Spleen (tissue), 7 donors: ENCODE measurements around the gene RPUSD1.

Experiments used
- CTCF ChIP-seq, 11 experiments: fragments of 200-600 bp in 7 of 11; fragments of 450-650 bp in 4 of 11; sonication (generic) in 4 of 11; IDR thresholded peaks in 8 of 11; conservative IDR thresholded peaks in 3 of 11; 1 replicate in 7 of 11; 2 replicates in 4 of 11; pipeline versions ENCODE4 v1.4.0 to v1.8.0; 2016 to 2021; ENCODE audit warnings: antibody characterized with exemption in 11 of 11, inconsistent platforms in 4 of 11, mild to moderate bottlenecking in 1 of 11
- POLR2AphosphoS5 ChIP-seq, 3 donors: sonication (generic); formaldehyde crosslinking; IDR thresholded peaks; one replicate each; pipeline ENCODE4 v1.5.1; 2017; ENCODE audit warnings: antibody characterized with exemption in 3 of 3
- donor health status: DM: no; HTN: no; CAD: no; lungs with moderate emphysema.
- donor health status: DM: no; HTN: no; CAD: no.
- donor health status: DM: no; HTN: no; CAD: no.

GRCh38 chr16:830107-830870 is 42.1 kb upstream of the RPUSD1 start:
- no peak for TF ChIP-seq POLR2AphosphoS5 (IDR thresholded peaks at IDR 0.05)
- TF ChIP-seq CTCF (IDR thresholded peaks at IDR 0.05 in 8 of 11, conservative IDR thresholded peaks at IDR 0.05 in 3 of 11), result no peak
